ENCODE results near the gene TLN1.

Gene TLN1

GRCh38 chr9:35714579-35715252 is 17.3 kb downstream of the TLN1 start:
- in situ Hi-C loops (cut with HindIII; ENCODE audit: low pct_ligation_motif_present, low pct_unique_long_range_greater_than_20kb, low sequenced_read_pairs), result no loop called here
- no peak for DNase-seq

GRCh38 chr9:35714123-35714522 is 17.9 kb downstream of the TLN1 start:
- DNase-seq, result no peak
- in situ Hi-C loops (cut with HindIII; ENCODE audit: low pct_ligation_motif_present, low pct_unique_long_range_greater_than_20kb, low sequenced_read_pairs), result no loop called here

- in situ Hi-C loops (cut with HindIII; ENCODE audit: low pct_ligation_motif_present, low pct_unique_long_range_greater_than_20kb, low sequenced_read_pairs), result no loop called here
- DNase-seq, result no peak
Measured at GRCh38 chr9:35713578-35713977, 18.4 kb downstream of the TLN1 start.

- in situ Hi-C loops (cut with HindIII; ENCODE audit: low pct_ligation_motif_present, low pct_unique_long_range_greater_than_20kb, low sequenced_read_pairs), result no loop called here
- no peak for DNase-seq
Measured at GRCh38 chr9:35712762-35713400, 19.1 kb downstream of the TLN1 start.

GRCh38 chr9:35711501-35712428 is 20.2 kb downstream of the TLN1 start:
- DNase-seq, result no peak

GRCh38 chr9:35710818-35711500 is 21.0 kb downstream of the TLN1 start:
- in situ Hi-C loops (cut with HindIII; ENCODE audit: low pct_ligation_motif_present, low pct_unique_long_range_greater_than_20kb, low sequenced_read_pairs), result no loop called here

More at GRCh38 chr9:35711501-35712428, 20.2 kb downstream of the TLN1 start:
- in situ Hi-C loops (cut with HindIII; ENCODE audit: low pct_ligation_motif_present, low pct_unique_long_range_greater_than_20kb, low sequenced_read_pairs), result no loop called here

GRCh38 chr9:35708146-35708545 is 23.8 kb downstream of the TLN1 start:
- in situ Hi-C loops (cut with HindIII; ENCODE audit: low pct_ligation_motif_present, low pct_unique_long_range_greater_than_20kb, low sequenced_read_pairs), result no loop called here
- no peak for DNase-seq

More at GRCh38 chr9:35710818-35711500, 21.0 kb downstream of the TLN1 start:
- DNase-seq, result no peak

- in situ Hi-C loops (cut with HindIII; ENCODE audit: low pct_ligation_motif_present, low pct_unique_long_range_greater_than_20kb, low sequenced_read_pairs), result no loop called here
- no peak for DNase-seq
Measured at GRCh38 chr9:35706951-35707350, 25.0 kb downstream of the TLN1 start.

GRCh38 chr9:35705836-35706430 is 26.1 kb downstream of the TLN1 start:
- in situ Hi-C loops (cut with HindIII; ENCODE audit: low pct_ligation_motif_present, low pct_unique_long_range_greater_than_20kb, low sequenced_read_pairs), result no loop called here
- no peak for DNase-seq

- in situ Hi-C loops (cut with HindIII; ENCODE audit: low pct_ligation_motif_present, low pct_unique_long_range_greater_than_20kb, low sequenced_read_pairs), result no loop called here
- DNase-seq, result no peak
Measured at GRCh38 chr9:35705372-35705771, 26.6 kb downstream of the TLN1 start.

GRCh38 chr9:35703906-35704672 is 27.9 kb downstream of the TLN1 start:
- in situ Hi-C loops (cut with HindIII; ENCODE audit: low pct_ligation_motif_present, low pct_unique_long_range_greater_than_20kb, low sequenced_read_pairs), result no loop called here
- no peak for DNase-seq

- DNase-seq, result no peak
- in situ Hi-C loops (cut with HindIII; ENCODE audit: low pct_ligation_motif_present, low pct_unique_long_range_greater_than_20kb, low sequenced_read_pairs), result no loop called here
Measured at GRCh38 chr9:35702696-35703095, 29.3 kb downstream of the TLN1 start.

GRCh38 chr9:35700942-35701341 is 31.1 kb downstream of the TLN1 start:
- DNase-seq, result no peak
- in situ Hi-C loops (cut with HindIII; ENCODE audit: low pct_ligation_motif_present, low pct_unique_long_range_greater_than_20kb, low sequenced_read_pairs), result no loop called here

GRCh38 chr9:35700031-35700430 is 32.0 kb downstream of the TLN1 start:
- in situ Hi-C loops (cut with HindIII; ENCODE audit: low pct_ligation_motif_present, low pct_unique_long_range_greater_than_20kb, low sequenced_read_pairs), result no loop called here

GRCh38 chr9:35698231-35698630 is 33.8 kb downstream of the TLN1 start:
- in situ Hi-C loops (cut with HindIII; ENCODE audit: low pct_ligation_motif_present, low pct_unique_long_range_greater_than_20kb, low sequenced_read_pairs), result no loop called here
- no peak for DNase-seq

More at GRCh38 chr9:35700031-35700430, 32.0 kb downstream of the TLN1 start:
- DNase-seq, result no peak

- in situ Hi-C loops (cut with HindIII; ENCODE audit: low pct_ligation_motif_present, low pct_unique_long_range_greater_than_20kb, low sequenced_read_pairs), result no loop called here
- DNase-seq, result no peak
Measured at GRCh38 chr9:35697486-35697885, 34.5 kb downstream of the TLN1 start.

- DNase-seq, result peak; percentile 54
- in situ Hi-C loops (cut with HindIII; ENCODE audit: low pct_ligation_motif_present, low pct_unique_long_range_greater_than_20kb, low sequenced_read_pairs), result no loop called here
Measured at GRCh38 chr9:35696520-35697215, 35.3 kb downstream of the TLN1 start.

Data from ACHN (cell line).